RWPE2 (cell line): Measurements from ENCODE around the gene PEPD.

Experiments
- ATAC-seq: fragments of 200-7000 bp; cut with Tn5 transposase; 3 replicates; pipeline ENCODE4 v1.9.1; 2021; ENCODE audit warnings: low read depth
- DNase-seq: peaks from one replicate; pipeline ENCODE4 v3.0.0-alpha.2; 2020; ENCODE audit warnings: low spot score
- H3K27ac ChIP-seq: fragments of 450-650 bp; 2 replicates; pipeline ENCODE4 v1.5.1; 2017; ENCODE audit warnings: mild to moderate bottlenecking; ENCODE audit not compliant: poor library complexity, severe bottlenecking
- H3K27me3 ChIP-seq: fragments of 250-450 bp; sonication (Bioruptor Pico); 2 replicates; pipeline ENCODE4 v1.5.1; 2021; ENCODE audit warnings: mild to moderate bottlenecking, moderate library complexity; ENCODE audit not compliant: insufficient read depth, poor library complexity, severe bottlenecking
- H3K36me3 ChIP-seq: fragments of 250-450 bp; sonication (Bioruptor Pico); 2 replicates; pipeline ENCODE4 v1.5.1; 2020; ENCODE audit warnings: low read depth, mild to moderate bottlenecking, moderate library complexity
- H3K4me1 ChIP-seq: fragments of 250-450 bp; sonication (Bioruptor Pico); 2 replicates; pipeline ENCODE4 v1.5.1; 2021; ENCODE audit warnings: mild to moderate bottlenecking, moderate library complexity; ENCODE audit not compliant: insufficient read depth, poor library complexity, severe bottlenecking
- H3K4me3 ChIP-seq: fragments of 250-450 bp; sonication (Bioruptor Pico); 2 replicates; pipeline ENCODE4 v1.5.1; 2021; ENCODE audit warnings: mild to moderate bottlenecking, moderate library complexity; ENCODE audit not compliant: severe bottlenecking
- H3K9me3 ChIP-seq: fragments of 250-450 bp; sonication (Bioruptor Pico); 2 replicates; pipeline ENCODE4 v1.5.1; 2021; ENCODE audit warnings: mild to moderate bottlenecking, moderate library complexity; ENCODE audit not compliant: severe bottlenecking
- TF ChIP-seq, protein P1 (sequence below): fragments of 450-650 bp; IDR thresholded peaks from one replicate; pipeline ENCODE4 v1.5.1; 2017; ENCODE audit warnings: mild to moderate bottlenecking, moderate library complexity; ENCODE audit not compliant: poor library complexity, severe bottlenecking

PEPD gene

DNA sequence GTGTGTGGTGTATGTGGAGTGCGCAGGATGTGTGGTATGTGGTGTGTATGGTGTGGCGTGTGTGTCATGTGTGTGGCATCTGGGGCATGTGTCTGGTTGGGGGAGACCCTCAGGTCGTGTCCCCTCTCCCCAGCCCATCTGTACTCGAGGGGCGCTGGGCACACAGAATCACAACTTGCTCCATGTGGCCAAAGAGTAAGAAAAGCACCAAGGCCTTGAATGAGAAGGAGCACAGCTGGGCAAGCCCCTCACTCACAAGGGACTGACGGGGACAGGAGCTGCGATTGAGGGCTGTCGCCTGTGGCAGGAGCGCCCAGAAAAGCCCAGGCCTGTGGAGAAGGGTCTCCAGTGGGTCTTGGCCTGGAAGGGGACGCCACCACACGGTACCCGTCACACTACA, 62.8 kb downstream of the PEPD start:
- TF ChIP-seq, protein P1, sequence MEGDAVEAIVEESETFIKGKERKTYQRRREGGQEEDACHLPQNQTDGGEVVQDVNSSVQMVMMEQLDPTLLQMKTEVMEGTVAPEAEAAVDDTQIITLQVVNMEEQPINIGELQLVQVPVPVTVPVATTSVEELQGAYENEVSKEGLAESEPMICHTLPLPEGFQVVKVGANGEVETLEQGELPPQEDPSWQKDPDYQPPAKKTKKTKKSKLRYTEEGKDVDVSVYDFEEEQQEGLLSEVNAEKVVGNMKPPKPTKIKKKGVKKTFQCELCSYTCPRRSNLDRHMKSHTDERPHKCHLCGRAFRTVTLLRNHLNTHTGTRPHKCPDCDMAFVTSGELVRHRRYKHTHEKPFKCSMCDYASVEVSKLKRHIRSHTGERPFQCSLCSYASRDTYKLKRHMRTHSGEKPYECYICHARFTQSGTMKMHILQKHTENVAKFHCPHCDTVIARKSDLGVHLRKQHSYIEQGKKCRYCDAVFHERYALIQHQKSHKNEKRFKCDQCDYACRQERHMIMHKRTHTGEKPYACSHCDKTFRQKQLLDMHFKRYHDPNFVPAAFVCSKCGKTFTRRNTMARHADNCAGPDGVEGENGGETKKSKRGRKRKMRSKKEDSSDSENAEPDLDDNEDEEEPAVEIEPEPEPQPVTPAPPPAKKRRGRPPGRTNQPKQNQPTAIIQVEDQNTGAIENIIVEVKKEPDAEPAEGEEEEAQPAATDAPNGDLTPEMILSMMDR: no peak
- no peaks in the 10 kb centered on the region for H3K36me3 ChIP-seq
- no peaks in the 10 kb centered on the region for H3K27me3 ChIP-seq
- no peak for ATAC-seq
- DNase-seq: no peak
- no peaks in the 10 kb centered on the region for H3K9me3 ChIP-seq
- H3K27ac ChIP-seq: no peak overlapping the region
- H3K4me1 ChIP-seq: no peaks in the 10 kb centered on the region
- no peak overlapping the region for H3K4me3 ChIP-seq

GRCh38 chr19:33458171-33458633, 63.4 kb downstream of the PEPD start:
- Histone ChIP-seq H3K27me3 (no peaks in the 10 kb centered on the region), H3K9me3 (no peaks in the 10 kb centered on the region), H3K4me3 (no peak overlapping the region), H3K4me1 (no peaks in the 10 kb centered on the region), H3K36me3 (no peaks in the 10 kb centered on the region), H3K27ac (no peak overlapping the region)
- ATAC-seq (no peak), DNase-seq (no peak)
- TF ChIP-seq, protein P1: no peak

GRCh38 chr19:33456845-33457220, 64.8 kb downstream of the PEPD start:
- DNase-seq: peak; percentile 46
- H3K9me3 ChIP-seq: no peaks in the 10 kb centered on the region
- ATAC-seq: no peak
- TF ChIP-seq, protein P1: no peak
- H3K36me3 ChIP-seq: no peaks in the 10 kb centered on the region
- H3K4me1 ChIP-seq: no peaks in the 10 kb centered on the region
- no peak overlapping the region for H3K27ac ChIP-seq
- no peak overlapping the region for H3K4me3 ChIP-seq
- no peaks in the 10 kb centered on the region for H3K27me3 ChIP-seq

DNA sequence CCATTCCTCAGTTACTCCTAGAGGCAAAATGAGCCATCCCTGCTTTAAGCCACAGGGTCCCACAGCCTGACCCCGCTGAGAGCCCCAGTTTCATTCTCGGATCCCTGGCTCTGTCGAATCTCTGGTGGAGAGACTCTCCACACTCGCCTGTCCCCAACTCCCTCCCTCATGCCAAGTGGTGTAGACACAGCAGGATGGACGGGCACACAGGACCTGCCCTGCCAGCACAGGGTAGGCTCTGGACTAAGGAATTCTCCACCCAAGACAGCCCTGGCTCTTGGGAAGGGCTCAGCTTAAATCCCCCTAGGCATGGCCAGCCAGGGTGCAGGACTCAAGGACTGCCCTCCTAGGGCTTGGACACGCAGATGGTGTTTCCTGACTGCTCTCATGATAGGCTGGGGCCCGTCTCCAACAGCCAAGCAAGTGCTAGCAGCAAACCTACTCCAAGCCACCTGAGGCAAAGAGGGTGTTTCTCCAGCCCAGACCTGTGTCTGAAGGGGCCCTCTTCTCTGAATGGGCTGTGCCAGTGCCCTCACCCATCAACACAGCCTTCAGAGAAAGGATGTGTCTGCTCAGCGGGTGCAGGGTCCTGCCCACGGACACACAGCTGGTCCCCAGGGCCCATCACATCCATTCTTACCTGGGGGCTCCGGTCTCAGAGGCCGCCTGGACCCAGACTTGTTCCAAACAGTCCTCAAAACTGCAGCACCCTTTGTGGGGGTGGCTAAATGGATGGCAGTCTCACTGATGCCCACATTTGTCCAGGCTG, 65.3 kb downstream of the PEPD start:
- no peaks in the 10 kb centered on the region for H3K27me3 ChIP-seq
- ATAC-seq: no peak
- DNase-seq: peak; percentile 33
- no peak overlapping the region for H3K4me3 ChIP-seq
- H3K9me3 ChIP-seq: no peaks in the 10 kb centered on the region
- TF ChIP-seq, protein P1: no peak
- no peak overlapping the region for H3K27ac ChIP-seq
- H3K4me1 ChIP-seq: no peaks in the 10 kb centered on the region
- H3K36me3 ChIP-seq: no peaks in the 10 kb centered on the region

DNA sequence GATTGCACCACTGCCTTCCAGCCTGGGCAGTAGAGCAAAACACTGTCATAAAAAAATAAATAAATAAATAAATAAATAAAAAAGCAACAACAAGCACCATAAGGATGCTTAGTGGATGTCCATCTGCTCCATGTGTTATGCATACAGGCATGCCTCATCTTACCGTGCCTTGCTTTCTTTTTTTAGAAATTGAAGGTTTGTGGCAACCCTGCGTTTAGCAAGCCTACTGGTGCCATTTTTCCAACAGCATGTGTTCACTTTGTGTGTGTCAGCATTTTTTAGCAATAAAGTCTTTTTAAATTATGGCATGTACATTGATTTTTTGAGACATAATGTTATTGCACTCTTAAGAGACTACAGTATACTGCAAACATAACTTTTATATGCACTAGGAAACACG, 68.3 kb downstream of the PEPD start:
- DNase-seq (no peak), ATAC-seq (no peak)
- Histone ChIP-seq H3K9me3 (no peaks in the 10 kb centered on the region), H3K4me3 (no peak overlapping the region), H3K27ac (no peak overlapping the region), H3K36me3 (no peaks in the 10 kb centered on the region), H3K27me3 (no peaks in the 10 kb centered on the region), H3K4me1 (no peaks in the 10 kb centered on the region)
- TF ChIP-seq, protein P1: no peak
